UCSD-AML1 (cell line): Measurements from ENCODE around the gene PMEL.
"Not testable (repeated sequence)": the region's sequence is repeated elsewhere in the genome, so short reads cannot be mapped to it uniquely, and the experiment has no call there.

ENCODE experiments used
- DNase-seq: peaks from one replicate; lab custom pipeline; 2025; ENCODE audit not compliant: unreplicated experiment; lab: John Stamatoyannopoulos, UW

Gene PMEL

DNA sequence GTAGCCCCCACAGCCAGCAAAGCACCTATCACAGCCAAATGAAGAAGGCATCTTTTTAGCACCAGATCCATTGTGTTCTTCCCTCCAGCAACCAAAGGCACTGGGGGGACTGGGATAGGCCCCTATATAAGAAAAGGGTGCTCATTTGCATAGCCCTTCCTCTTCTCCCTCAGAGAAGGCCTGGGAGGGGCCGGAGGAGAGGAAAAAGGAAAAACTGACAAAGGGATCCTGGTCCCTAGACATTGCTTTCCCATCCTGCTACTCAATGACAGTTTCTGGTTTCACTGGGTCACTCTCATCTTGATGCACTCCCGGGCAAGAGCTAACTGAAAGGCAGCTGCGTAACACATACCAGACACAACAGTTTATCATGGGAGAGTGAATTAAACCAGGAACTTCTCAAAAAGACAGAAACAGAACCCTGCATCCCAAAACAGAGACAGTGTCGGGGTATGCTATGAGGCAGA lies at the start of gene PMEL:
TSS of gene PMEL (minus strand) at position 102 of the 467 bp plus-strand sequence. CDS start at position 71, 31 bp downstream.
- no peak for DNase-seq

DNA sequence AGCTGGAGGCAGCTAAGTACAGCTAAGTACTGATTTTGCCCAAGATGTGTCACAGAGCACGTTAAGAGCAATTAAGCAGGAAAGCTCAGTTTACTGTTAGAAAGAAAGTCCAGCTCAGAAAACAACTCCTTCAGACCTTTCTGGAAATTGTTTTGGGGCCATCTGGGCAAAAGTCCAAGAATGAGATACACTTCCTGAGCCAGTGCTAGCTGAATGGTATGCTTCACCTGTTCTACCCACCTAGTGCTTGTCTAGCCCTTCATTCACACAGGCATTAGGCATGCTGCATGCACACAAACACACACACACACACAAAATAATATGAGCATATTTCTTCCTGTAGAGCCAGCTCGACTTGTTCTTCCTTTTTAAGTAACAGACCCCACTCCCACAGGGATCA lies 48.4 kb upstream of the PMEL start:
- DNase-seq: no peak

DNA sequence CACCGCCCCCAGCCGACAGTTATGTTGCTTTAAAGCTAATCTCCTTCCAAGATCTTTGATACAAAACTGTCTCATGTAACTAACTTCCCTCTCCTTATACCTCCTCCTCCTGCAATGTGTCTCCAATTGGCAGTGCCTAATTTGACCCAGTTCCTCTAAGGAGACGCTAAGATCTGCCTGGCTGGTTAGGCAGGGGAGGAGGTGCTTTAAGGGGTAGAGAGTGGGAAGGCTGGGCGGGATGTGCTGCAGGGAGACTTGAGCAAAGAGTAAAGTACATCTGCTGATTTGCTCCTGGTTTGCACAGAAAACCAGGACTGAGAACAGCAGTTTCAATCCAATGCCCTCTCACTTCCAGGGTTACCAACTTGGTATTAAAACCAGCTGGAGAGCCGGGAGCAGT lies 47.6 kb upstream of the PMEL start:
- DNase-seq: no peak

DNA sequence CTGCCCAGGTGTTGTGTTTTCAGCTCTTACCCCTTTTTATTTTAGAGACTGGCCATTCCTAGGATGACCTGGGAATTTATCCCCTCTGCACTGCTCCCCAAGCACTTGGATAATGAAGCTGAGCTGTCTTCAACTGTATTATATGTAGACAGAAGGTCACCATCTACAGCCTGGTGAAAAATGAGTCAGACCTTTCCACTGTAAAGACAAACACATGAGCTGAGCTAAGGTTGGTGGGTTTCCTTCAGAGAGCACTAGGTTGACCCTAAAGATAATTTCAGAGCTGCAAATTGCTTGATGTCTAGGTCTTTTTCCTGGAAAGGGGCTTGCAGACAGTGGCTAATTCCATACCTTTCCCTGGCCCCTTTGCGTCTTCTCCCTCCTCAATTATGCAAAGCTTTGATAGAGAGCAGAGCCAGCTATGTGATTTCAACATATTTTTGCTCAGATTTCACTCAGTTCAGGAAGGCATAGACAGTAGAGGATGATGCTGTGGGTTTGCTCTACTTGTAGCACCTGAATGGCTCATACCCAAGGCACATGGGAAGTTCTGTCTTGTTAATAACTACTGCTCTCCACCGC lies 45.8 kb upstream of the PMEL start:
- no peak for DNase-seq

DNA sequence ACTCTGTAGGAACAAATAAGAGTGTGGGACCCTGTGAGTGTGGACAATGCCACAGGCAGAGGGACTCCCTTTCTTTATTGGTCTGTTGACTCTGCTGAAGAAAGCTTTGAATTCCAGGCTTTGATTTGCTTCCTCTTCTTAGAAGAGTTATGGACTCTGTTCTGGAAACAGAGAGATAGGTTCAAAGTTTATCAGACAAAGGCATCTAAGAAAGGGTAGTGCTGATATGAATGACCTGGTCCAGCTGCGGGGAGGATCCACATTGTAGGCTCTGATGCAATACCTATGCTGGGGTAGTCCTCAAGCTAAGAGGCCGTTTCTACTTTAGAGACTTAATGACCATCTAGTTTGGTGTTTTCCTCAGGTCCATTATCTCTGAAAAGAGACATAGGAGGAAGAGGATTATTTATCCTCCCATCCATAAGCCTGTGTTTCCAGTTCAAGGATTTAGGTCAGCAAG lies 44.3 kb upstream of the PMEL start:
- no peak for DNase-seq

DNA sequence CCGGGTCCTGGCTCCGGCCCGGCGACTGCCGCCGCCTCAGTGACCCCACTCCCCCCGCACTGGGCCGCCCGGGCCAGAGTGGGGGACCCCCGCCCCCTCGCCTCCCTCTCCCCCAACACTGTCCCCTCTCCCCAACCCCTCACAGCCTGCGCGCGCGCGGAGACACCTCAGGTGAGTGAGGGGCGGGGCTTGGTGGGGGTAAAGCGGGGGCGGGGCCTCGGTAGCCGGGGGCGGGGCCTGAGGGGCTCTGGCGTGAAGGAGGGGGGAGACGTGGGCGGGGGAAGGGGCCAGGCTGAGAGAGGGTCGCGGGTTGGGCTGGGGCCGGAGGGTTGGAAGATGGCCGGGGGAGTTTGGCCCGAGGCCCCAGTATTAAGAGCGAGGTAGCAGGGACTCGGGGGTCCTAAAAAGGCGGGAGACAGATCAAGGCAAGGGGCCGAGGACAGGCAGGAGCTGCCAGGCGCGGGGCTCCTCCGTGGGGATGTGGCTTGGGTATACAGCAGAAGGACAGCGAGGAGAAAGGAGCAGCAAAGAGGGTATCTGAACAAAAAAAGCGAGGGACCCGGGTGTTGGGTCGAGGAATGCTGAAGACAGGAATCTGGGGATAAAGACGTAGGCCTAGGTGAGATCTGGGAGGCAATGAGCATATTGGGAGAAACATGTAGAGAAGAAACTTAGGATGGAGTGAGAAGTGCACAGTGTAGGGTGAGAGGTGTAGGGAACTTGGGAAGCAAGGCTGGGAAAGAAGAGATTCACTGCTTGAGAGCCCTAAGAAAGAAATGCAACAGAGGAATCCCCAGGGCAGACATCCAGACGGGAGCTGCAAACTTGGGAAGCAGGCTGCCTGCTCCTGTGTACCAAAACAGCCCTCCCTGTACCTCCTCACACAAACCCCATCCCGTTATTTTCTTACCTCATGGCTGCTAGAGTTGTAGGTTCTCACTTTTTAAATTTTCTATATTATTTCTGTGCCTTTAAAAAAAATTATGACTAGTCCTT lies 42.0 kb upstream of the PMEL start:
- DNase-seq: peak; percentile 57

DNA sequence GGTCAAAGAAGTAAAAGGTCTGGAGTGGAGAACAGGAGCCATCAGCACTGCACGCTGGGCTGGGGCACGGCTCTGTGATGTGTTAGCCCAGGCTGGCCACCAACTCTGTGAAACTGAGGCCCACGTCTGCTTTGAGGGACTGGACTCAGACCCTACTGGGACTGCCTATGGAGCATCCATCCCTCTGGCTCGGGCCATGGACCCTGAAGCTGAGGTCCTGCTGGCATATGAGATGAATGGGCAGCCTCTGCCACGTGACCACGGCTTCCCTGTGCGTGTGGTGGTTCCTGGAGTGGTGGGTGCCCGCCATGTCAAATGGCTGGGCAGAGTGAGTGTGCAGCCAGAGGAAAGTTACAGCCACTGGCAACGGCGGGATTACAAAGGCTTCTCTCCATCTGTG lies 38.4 kb upstream of the PMEL start:
- DNase-seq: no peak

DNA sequence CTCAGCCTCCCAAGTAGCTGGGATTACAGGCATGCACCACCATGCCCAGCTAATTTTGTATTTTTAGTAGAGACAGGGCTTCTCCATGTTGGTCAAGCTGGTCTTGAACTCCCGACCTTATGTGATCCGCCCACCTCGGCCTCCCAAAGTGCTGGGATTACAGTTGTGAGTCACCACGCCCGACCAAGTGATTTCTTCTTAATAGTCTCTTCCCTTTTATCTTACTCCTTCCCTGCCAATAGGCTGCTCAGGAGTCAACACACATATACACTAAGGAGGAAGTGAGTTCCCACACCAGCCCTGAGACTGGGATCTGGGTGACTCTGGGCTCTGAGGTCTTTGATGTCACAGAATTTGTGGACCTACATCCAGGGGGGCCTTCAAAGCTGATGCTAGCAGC lies 37.5 kb upstream of the PMEL start:
- DNase-seq: peak; percentile 13

- DNase-seq: no peak
Measured at GRCh38 chr12:56001487-56002100, 35.8 kb upstream of the PMEL start.

DNA sequence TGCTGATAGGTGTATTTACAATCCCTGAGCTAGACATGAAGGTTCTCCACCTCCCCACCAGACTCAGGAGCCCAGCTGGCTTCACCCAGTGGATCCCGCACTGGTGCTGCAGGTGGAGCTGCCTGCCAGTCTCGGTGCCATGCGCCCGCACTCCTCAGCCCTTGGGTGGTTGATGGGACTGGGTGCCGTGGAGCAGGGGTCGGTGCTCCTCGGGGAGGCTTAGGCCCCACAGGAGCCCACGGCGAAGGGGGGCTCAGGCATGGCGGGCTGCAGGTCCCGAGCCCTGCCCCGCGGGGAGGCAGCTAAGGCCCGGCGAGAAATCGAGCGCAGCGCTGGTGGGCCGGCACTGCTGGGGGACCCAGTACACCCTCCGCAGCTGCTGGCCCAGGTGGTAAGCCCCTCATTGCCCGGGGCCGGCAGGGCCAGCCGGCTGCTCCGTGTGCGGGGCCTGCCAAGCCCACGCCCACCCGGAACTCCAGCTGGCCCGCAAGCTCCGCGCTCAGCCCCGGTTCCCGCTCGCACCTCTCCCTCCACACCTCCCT lies 34.2 kb upstream of the PMEL start:
- not testable (repeated sequence) for DNase-seq

- not testable (repeated sequence) for DNase-seq
Measured at GRCh38 chr12:55999522-55999921, 33.7 kb upstream of the PMEL start.

GRCh38 chr12:55997535-55997859 lies 31.7 kb upstream of the PMEL start:
- no peak for DNase-seq

DNA sequence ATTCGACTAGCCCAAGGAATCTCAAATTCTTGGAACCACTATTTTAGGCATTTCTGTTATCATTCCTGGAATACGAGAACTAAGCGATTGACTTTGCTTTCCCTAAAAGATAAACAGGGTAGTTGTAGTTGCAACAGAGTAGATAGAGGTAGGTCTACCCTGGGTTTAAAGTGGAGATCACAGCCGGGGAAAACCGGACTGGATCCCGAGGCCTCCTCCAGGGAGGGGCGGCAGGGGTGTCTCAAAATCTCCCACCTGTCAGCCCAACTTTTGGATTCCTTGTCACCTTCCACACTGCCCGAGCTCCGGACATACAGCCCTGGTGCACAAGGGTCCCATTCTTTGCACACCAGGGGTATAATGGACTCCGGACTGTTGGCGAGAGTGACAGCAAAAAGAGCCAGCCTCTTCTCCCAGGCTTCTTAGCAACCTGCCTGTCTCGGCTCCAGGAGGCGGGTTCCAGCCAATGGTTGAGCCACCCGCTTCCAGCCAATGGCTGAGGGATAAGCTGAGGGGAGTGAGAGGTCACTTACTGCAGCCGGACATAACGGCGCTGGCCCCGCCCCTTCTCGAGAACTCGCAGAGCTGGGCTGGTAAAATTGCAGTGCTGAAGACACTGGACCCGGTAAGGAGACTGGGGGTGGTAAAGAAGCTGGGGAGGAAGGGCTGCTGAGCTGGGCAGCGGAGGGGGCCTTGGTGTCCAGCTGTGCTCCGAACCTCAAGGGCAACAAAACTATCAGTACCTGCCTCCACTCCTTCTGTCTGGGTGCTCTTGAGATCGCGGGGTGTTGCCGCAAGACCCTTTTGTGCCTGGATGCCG lies 31.1 kb upstream of the PMEL start, which contains the start of gene SUOX:
TSS of gene SUOX (plus strand) at position 562 of the 820 bp plus-strand sequence. CDS start 4,946 bp downstream, outside the sequence.
- peak; percentile 92 for DNase-seq

DNA sequence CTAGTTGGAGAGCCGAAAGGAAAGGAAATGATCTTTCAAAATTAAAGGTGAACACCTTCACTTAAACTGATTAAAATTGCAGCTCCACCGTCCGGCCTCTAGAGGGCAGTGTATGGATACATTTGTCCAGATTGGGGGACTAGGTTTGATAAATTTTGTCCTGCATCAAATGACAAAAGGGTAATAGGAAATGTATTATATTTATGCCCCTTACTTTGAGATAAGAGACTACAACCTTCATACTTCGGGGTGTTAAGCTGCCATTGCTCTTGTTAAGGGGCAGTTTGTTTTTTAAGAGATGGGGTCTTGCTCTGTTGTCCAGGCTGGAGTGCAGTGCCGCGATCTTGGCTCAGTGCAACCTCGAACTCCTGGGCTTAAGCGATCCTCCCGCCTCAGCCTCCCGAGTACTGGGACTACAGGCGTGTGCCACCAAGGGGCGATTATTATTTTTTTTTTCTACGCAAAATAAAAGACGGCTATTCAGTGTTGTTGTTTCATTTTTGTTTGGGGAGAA lies 30.4 kb upstream of the PMEL start:
- peak; percentile 13 for DNase-seq

DNA sequence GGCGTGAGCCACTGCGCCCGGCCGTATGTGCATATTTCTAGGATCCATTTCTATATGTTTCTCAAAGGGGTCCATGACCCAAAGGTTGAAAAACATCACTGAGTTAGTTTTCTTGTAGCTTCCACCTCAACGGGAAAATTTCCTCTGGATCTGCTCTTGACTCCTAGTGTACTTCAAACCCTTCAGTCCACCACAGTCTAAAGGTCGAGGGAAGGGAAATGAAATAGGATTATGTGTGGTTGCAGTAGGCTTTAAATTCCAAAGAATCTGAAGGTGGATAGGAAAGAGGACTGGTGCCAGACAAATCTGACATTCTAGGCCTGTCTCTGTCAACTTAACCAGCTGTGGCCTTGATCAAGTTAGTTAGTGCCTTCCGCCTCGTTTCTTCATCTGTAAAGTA lies 29.5 kb upstream of the PMEL start:
- DNase-seq: no peak

GRCh38 chr12:55993230-55993853 lies 27.5 kb upstream of the PMEL start:
- DNase-seq: no peak

- no peak for DNase-seq
Measured at GRCh38 chr12:55991110-55991509, 25.3 kb upstream of the PMEL start.

- not testable (repeated sequence) for DNase-seq
Measured at GRCh38 chr12:55985976-55986375, 20.1 kb upstream of the PMEL start.

- no peak for DNase-seq
Measured at GRCh38 chr12:55985341-55985740, 19.5 kb upstream of the PMEL start.

DNA sequence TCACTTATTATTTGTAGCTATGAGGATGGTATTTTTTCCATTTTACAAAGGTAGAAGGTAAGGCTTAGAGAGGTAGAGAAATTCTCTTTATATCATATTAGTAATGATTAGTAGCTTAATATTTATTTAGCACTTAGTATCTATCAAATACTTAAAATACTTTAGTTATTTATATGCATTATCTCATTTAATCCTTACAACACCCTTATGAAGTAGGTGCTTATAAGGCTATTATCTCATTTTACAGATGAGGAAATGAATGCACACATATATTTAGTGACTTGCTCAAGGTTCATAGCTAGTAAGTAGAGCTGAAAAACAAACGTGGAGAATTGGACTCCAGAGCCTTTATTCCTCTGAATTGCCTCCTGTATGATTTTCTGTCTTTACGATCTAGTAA lies 19.0 kb upstream of the PMEL start:
- DNase-seq: no peak
